GM18861 (cell line): Measurements from ENCODE around the gene ELL.

ENCODE experiments used
- ATAC-seq: cut with Tn5 transposase; IDR thresholded peaks from one replicate; pipeline ENCODE4 v1.9.1; 2021; ENCODE audit not compliant: unreplicated experiment

ELL gene

GRCh38 chr19:18424890-18425514, 96.9 kb downstream of the ELL start:
- ATAC-seq: no peak

- ATAC-seq: no peak
These were observed 97.6 kb downstream of the ELL start for GRCh38 chr19:18424122-18424889.

- ATAC-seq: no peak
These were observed 98.4 kb downstream of the ELL start for GRCh38 chr19:18423258-18424020.

GRCh38 chr19:18422530-18423191, 99.2 kb downstream of the ELL start:
- no peak for ATAC-seq

GRCh38 chr19:18421371-18421959, 100.4 kb downstream of the ELL start:
- no peak for ATAC-seq

- no peak for ATAC-seq
These were observed 100.9 kb downstream of the ELL start for GRCh38 chr19:18420930-18421329.

GRCh38 chr19:18419699-18420460, 102.0 kb downstream of the ELL start:
- peak; percentile 3 for ATAC-seq

- peak; percentile 31 for ATAC-seq
These were observed 102.6 kb downstream of the ELL start, which contains the start of gene SSBP4 for GRCh38 chr19:18419195-18419698. Gene SSBP4, plus strand, starts transcription at chr19:18419398. Its CDS starts 251 bp downstream, at chr19:18419649.

- ATAC-seq: peak; percentile 1
These were observed 103.2 kb downstream of the ELL start for GRCh38 chr19:18418483-18419194.

GRCh38 chr19:18418029-18418482, 103.8 kb downstream of the ELL start:
- ATAC-seq: no peak

- no peak for ATAC-seq
These were observed 104.4 kb downstream of the ELL start for GRCh38 chr19:18417250-18418028.

GRCh38 chr19:18416778-18417249, 105.1 kb downstream of the ELL start:
- no peak for ATAC-seq

- ATAC-seq: no peak
These were observed 106.5 kb downstream of the ELL start for GRCh38 chr19:18415178-18415867.

- no peak for ATAC-seq
These were observed 107.2 kb downstream of the ELL start for GRCh38 chr19:18414504-18415177.

- no peak for ATAC-seq
These were observed 109.1 kb downstream of the ELL start for GRCh38 chr19:18412610-18413239.

- ATAC-seq: peak; percentile 85
These were observed 113.8 kb downstream of the ELL start for GRCh38 chr19:18408053-18408476.

- no peak for ATAC-seq
These were observed 115.1 kb downstream of the ELL start for GRCh38 chr19:18406749-18407148.
